Activated naive CD4-positive, alpha-beta T cell treated with anti-CD3 and anti-CD28 coated beads, Interleukin-2, amount 10 ng/mL, durations not matched to agents 7 days and 5 days (primary cell): ENCODE data around the gene TMEM243.

Experiments used
- CTCF ChIA-PET: fragments of 350-600 bp; sonication (Branson Sonifier 250); formaldehyde crosslinking; loops from one replicate; lab custom pipeline; 2021; ENCODE audit warnings: antibody characterized with exemption; lab: Charles Lee
- DNase-seq: peaks from one replicate; pipeline ENCODE4 v3.0.0-alpha.2; 2020
- H3K27ac Mint-ChIP-seq: one replicate; pipeline ENCODE4 v1.8.0; 2021; ENCODE audit warnings: mild to moderate bottlenecking, moderate library complexity, mixed read lengths
- H3K27me3 Mint-ChIP-seq: one replicate; pipeline ENCODE4 v1.8.0; 2021; ENCODE audit warnings: mild to moderate bottlenecking, mixed read lengths
- H3K36me3 Mint-ChIP-seq: one replicate; pipeline ENCODE4 v1.8.0; 2021; ENCODE audit warnings: mixed read lengths
- H3K4me1 Mint-ChIP-seq: one replicate; pipeline ENCODE4 v1.8.0; 2021; ENCODE audit warnings: mixed read lengths
- H3K4me3 Mint-ChIP-seq: one replicate; pipeline ENCODE4 v1.8.0; 2021; ENCODE audit warnings: mild to moderate bottlenecking, moderate library complexity, mixed read lengths
- H3K9me3 Mint-ChIP-seq: one replicate; pipeline ENCODE4 v1.8.0; 2021; ENCODE audit warnings: mixed read lengths

Gene TMEM243

GRCh38 chr7:87148332-87148955, 71.1 kb downstream of the TMEM243 start:
- peaks cover 18% of the 10 kb centered on the region for H3K4me1 Mint-ChIP-seq
- H3K4me3 Mint-ChIP-seq = no peak overlapping the region
- H3K36me3 Mint-ChIP-seq = peaks cover 6% of the 10 kb centered on the region
- H3K9me3 Mint-ChIP-seq = no peaks in the 10 kb centered on the region
- H3K27ac Mint-ChIP-seq = no peak overlapping the region
- H3K27me3 Mint-ChIP-seq = no peaks in the 10 kb centered on the region
- CTCF ChIA-PET = interaction anchor here (0.6 to 5.0 kb wide), 26 partner anchors 11 to 1151 kb away, joined by 3 to 79 read pairs (median 5); partner anchors contain the start of gene ELAPOR2
- DNase-seq = no peak

- Mint-ChIP-seq H3K4me3 (no peak overlapping the region), H3K9me3 (no peaks in the 10 kb centered on the region), H3K36me3 (peaks cover 3% of the 10 kb centered on the region), H3K27ac (no peak overlapping the region), H3K27me3 (no peaks in the 10 kb centered on the region), H3K4me1 (peaks cover 15% of the 10 kb centered on the region)
- no peak for DNase-seq
- CTCF ChIA-PET = interaction anchor here (1.2 to 5.0 kb wide), 11 partner anchors 51 to 269 kb away, joined by 3 to 79 read pairs (median 9); no protein-coding TSS in a partner anchor
Measured at GRCh38 chr7:87147500-87147899, 72.0 kb downstream of the TMEM243 start.

- CTCF ChIA-PET = interaction anchor here (1.7 to 5.0 kb wide), 5 partner anchors 197 to 270 kb away, joined by 3 to 79 read pairs (median 10); no protein-coding TSS in a partner anchor
- Mint-ChIP-seq H3K27me3 (no peaks in the 10 kb centered on the region), H3K27ac (no peak overlapping the region), H3K4me3 (no peak overlapping the region), H3K36me3 (peaks cover 1% of the 10 kb centered on the region), H3K4me1 (peaks cover 12% of the 10 kb centered on the region), H3K9me3 (no peaks in the 10 kb centered on the region)
- no peak for DNase-seq
Measured at GRCh38 chr7:87146740-87147386, 72.7 kb downstream of the TMEM243 start.
